Measurements from ENCODE around the gene GNAQ. TPM values are rescaled to one million over a fixed set of nuclear protein-coding genes. Genes with fewer than 3 reads are reported as not detected.

The GNAQ gene
- total RNA-seq, 2 donors from 2014 or later = 46.0 to 58.8 TPM

DNA sequence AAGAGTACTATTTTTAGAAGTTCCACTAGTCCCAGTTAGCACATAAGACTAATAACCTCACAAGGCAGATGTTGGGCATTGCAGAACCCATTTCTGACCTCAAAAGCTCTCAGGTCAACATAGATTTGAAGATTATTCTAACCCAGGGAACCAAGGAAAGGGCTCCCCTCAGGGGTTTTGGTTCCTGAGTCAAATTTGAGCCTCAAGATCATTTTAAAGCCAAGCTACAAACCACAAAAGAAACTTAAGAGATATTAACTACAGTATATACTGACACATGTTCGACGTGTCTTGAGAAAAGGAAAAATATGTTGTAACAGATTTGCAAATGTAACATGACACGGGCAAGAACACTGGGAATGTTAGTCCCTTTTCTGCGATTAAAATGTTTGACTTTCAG, 88.6 kb downstream of the GNAQ start:
- no peaks in the 10 kb centered on the region for H3K9me3 ChIP-seq
- H3K4me1 ChIP-seq (ENCODE audit: control insufficient read depth in 1 of 2, low read depth in 2 of 2) = peaks cover 58 to 76% of the 10 kb centered on the region in 2 donors
- H3K36me3 ChIP-seq = no peaks in the 10 kb centered on the region
- H3K4me3 ChIP-seq = no peak overlapping the region
- DNase-seq (ENCODE audit: low spot score) (no peak), ATAC-seq (ENCODE audit: insufficient number of reproducible peaks, low FRiP score, low read depth) (no peak)
- H3K27ac ChIP-seq = peak overlapping the region in 1 of 2 donors; percentile 28
- TF ChIP-seq, protein P1, sequence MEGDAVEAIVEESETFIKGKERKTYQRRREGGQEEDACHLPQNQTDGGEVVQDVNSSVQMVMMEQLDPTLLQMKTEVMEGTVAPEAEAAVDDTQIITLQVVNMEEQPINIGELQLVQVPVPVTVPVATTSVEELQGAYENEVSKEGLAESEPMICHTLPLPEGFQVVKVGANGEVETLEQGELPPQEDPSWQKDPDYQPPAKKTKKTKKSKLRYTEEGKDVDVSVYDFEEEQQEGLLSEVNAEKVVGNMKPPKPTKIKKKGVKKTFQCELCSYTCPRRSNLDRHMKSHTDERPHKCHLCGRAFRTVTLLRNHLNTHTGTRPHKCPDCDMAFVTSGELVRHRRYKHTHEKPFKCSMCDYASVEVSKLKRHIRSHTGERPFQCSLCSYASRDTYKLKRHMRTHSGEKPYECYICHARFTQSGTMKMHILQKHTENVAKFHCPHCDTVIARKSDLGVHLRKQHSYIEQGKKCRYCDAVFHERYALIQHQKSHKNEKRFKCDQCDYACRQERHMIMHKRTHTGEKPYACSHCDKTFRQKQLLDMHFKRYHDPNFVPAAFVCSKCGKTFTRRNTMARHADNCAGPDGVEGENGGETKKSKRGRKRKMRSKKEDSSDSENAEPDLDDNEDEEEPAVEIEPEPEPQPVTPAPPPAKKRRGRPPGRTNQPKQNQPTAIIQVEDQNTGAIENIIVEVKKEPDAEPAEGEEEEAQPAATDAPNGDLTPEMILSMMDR (IDR thresholded peaks at IDR 0.05) = no peak
- no peaks in the 10 kb centered on the region for H3K27me3 ChIP-seq (replicated peaks; ENCODE audit: insufficient read depth)

DNA sequence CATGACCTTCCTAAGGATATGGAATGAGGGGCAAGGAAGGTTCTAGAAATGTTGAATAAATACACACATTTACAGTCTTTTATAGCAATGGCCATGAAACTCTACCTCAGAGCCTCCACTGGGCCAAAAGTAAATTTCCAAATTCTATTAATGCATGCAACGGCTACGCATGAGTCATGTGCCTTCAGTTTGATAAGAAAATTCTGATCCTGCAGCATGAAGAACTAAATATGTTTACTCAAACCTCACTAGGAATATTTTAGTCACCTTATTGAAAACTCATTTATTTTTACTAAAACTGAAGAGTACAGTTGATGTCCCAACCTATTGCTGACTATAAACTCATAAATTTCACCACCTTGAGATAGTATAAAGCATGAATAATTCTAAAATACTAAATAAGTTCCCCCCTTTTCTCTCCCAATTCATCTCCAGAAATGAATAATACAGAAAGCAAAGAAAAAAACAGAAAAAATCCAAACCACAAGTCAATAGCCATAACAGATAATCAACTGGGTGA, 92.4 kb downstream of the GNAQ start:
- H3K4me1 ChIP-seq (ENCODE audit: control insufficient read depth in 1 of 2, low read depth in 2 of 2) = peaks cover 30 to 40% of the 10 kb centered on the region in 2 donors
- no peak overlapping the region for H3K27ac ChIP-seq
- H3K9me3 ChIP-seq = no peaks in the 10 kb centered on the region
- DNase-seq (ENCODE audit: low spot score) (no peak), ATAC-seq (ENCODE audit: insufficient number of reproducible peaks, low FRiP score, low read depth) (no peak)
- no peaks in the 10 kb centered on the region for H3K36me3 ChIP-seq
- TF ChIP-seq, protein P1 (IDR thresholded peaks at IDR 0.05) = no peak
- H3K27me3 ChIP-seq (replicated peaks; ENCODE audit: insufficient read depth) = no peaks in the 10 kb centered on the region
- H3K4me3 ChIP-seq = no peak overlapping the region

DNA sequence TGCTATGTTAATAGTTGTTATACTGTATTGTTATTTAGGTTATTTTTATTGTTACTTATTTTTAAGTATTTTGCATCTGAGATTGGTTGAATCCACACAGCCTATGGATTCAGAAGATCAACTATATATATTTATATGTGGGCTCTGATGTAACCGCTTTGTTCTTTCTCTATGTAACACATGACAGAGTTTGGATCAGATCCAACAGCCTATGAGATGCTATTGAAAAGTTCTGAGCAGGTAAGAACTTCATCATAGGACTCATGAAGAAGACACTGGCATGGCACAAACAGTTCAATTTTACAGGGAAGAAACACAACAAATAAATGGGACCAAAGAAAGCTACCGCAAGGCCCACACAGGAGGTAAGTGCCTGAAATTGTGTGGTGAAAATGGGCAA, 93.4 kb downstream of the GNAQ start:
- no peak overlapping the region for H3K4me3 ChIP-seq
- no peaks in the 10 kb centered on the region for H3K27me3 ChIP-seq (replicated peaks; ENCODE audit: insufficient read depth)
- ATAC-seq (ENCODE audit: insufficient number of reproducible peaks, low FRiP score, low read depth) (no peak), DNase-seq (ENCODE audit: low spot score) (no peak)
- TF ChIP-seq, protein P1 (IDR thresholded peaks at IDR 0.05) = no peak
- peaks cover 22 to 30% of the 10 kb centered on the region in 2 donors for H3K4me1 ChIP-seq (ENCODE audit: control insufficient read depth in 1 of 2, low read depth in 2 of 2)
- H3K9me3 ChIP-seq = no peaks in the 10 kb centered on the region
- H3K27ac ChIP-seq = no peak overlapping the region
- H3K36me3 ChIP-seq = no peaks in the 10 kb centered on the region

DNA sequence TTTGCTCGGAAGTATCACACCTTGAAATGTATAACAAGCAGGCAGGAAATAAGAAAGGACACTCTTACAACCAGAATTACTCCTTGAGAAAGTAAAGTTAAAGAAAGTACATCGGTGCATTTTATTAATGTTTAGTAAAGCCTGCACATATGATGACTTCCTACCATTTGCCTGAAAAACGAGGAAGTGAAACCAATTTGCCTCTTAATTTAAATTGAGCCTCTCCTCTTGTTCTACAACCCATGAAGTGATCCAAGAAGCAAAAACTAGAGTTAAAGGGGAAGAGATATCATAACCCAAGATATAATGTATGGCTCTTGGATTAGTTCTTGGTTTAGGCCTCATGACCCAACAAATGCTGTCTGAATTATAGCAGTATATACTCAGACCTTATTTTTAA, 95.6 kb downstream of the GNAQ start:
- no peaks in the 10 kb centered on the region for H3K27me3 ChIP-seq (replicated peaks; ENCODE audit: insufficient read depth)
- H3K9me3 ChIP-seq = no peaks in the 10 kb centered on the region
- no peak overlapping the region for H3K4me3 ChIP-seq
- TF ChIP-seq, protein P1 (IDR thresholded peaks at IDR 0.05) = no peak
- no peaks in the 10 kb centered on the region for H3K36me3 ChIP-seq
- H3K27ac ChIP-seq = no peak overlapping the region
- no peak for DNase-seq (ENCODE audit: low spot score)
- ATAC-seq (ENCODE audit: insufficient number of reproducible peaks, low FRiP score, low read depth) = no peak
- peaks cover 26 to 35% of the 10 kb centered on the region in 2 donors for H3K4me1 ChIP-seq (ENCODE audit: control insufficient read depth in 1 of 2, low read depth in 2 of 2)

DNA sequence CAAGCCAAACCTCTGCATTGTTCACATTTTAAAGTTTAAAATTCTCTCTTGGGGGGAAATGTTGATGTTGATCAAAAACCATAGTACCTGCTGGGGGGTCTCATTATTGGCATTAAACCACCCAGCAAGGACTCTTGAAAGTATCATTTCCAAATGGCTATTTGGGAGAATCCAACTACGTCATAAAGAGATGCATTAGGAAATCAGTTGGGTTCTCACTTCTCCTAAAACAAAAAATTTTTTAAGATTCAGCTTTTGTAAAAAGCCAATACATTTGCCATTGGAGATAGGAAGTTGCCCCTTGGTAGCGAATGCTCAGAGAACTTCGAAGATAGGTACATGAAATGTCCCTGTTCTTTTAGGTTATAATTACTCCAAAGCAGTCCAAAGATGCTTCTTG, 96.4 kb downstream of the GNAQ start:
- DNase-seq (ENCODE audit: low spot score) (no peak), ATAC-seq (ENCODE audit: insufficient number of reproducible peaks, low FRiP score, low read depth) (no peak)
- Histone ChIP-seq H3K27me3 (replicated peaks; ENCODE audit: insufficient read depth) (no peaks in the 10 kb centered on the region), H3K36me3 (no peaks in the 10 kb centered on the region), H3K9me3 (no peaks in the 10 kb centered on the region), H3K4me1 (ENCODE audit: control insufficient read depth in 1 of 2, low read depth in 2 of 2) (peaks cover 26 to 34% of the 10 kb centered on the region in 2 donors), H3K27ac (no peak overlapping the region), H3K4me3 (no peak overlapping the region)
- TF ChIP-seq, protein P1 (IDR thresholded peaks at IDR 0.05) = no peak
